Kidney epithelial cell (primary cell): ENCODE data around the gene ID2. TPM values are rescaled to one million over a fixed set of nuclear protein-coding genes. Genes with fewer than 3 reads are reported as not detected.
"Not testable (repeated sequence)": the region's sequence is repeated elsewhere in the genome, so short reads cannot be mapped to it uniquely, and the experiment has no call there.

Source experiments
- DNase-seq: peaks from one replicate; pipeline ENCODE4 v3.0.0-alpha.2; 2010; ENCODE audit warnings: low read depth
- H3K27me3 ChIP-seq: 2 replicates; pipeline ENCODE4 v1.6.0; 2011; ENCODE audit warnings: low read length; ENCODE audit not compliant: control insufficient read depth, insufficient read depth
- H3K36me3 ChIP-seq: 2 replicates; pipeline ENCODE4 v1.5.1; 2011; ENCODE audit warnings: low read length; ENCODE audit not compliant: control insufficient read depth, insufficient read depth
- H3K4me3 ChIP-seq: 2 replicates; pipeline ENCODE4 v1.5.1; 2011; ENCODE audit warnings: low read depth, mild to moderate bottlenecking, control low read depth, low read length
- CTCF ChIP-seq: IDR thresholded peaks from 2 replicates; pipeline ENCODE4 v1.5.1; 2011; ENCODE audit warnings: mild to moderate bottlenecking, moderate library complexity, low read length, control low read depth, inconsistent platforms; ENCODE audit not compliant: insufficient read depth, poor library complexity, severe bottlenecking
- total RNA-seq: library from RNA; depleted of rRNA; stranded (reverse); fragments of >200 nt; gene quantifications from 2 replicates; pipeline ENCODE4 v1.2.3, GENCODE V29; 2015

The ID2 gene
- total RNA-seq, 1 donor from 2014 or later, result 19.4 TPM

- DNase-seq, result no peak
- no peaks in the 10 kb centered on the region for H3K36me3 ChIP-seq
- no peak overlapping the region for H3K4me3 ChIP-seq
- H3K27me3 ChIP-seq, result no peaks in the 10 kb centered on the region
- TF ChIP-seq CTCF, result no peak
Measured at GRCh38 chr2:8720741-8721140, 38.9 kb downstream of the ID2 start.

DNA sequence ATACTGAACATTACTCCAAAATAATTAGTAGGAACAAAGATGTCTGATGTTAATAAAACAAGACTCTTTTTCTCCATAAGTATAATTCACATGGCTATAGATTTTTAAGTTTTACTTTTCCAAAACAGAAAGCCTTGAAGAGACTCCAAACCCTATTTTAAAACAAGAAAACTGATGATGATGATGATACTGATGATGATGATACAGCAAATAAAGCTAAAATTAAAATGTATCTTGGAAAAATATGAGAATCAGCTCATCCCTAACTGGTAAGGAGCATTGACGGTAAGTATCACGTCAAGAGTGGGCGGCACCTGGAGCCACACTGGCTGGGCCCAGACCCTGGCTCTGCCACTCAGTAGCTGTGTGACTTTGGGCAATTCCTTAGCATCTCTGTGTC is 39.6 kb downstream of the ID2 start:
- no peak for TF ChIP-seq CTCF
- H3K27me3 ChIP-seq, result no peaks in the 10 kb centered on the region
- H3K4me3 ChIP-seq, result no peak overlapping the region
- no peak for DNase-seq
- H3K36me3 ChIP-seq, result no peaks in the 10 kb centered on the region

DNA sequence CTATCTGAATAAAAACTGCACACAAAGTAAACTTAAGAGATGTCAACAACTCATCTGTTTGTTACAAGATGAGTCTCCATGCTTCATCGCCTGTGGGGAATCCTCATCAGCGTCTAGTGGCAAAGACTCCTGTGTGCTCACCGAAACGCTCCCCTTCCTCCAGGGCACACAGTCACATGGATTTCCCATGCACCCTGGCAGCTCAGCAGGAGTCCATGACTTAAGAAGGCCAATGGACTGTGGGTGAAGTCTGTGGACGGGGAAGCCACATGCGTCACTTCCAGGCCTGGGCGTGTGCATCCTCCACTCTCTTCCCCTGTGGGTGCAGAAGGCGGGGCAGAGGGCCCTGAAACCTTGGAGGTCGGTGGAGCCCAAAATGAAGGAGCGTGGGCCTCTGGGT is 41.1 kb downstream of the ID2 start:
- DNase-seq, result no peak
- Histone ChIP-seq H3K27me3 (no peaks in the 10 kb centered on the region), H3K36me3 (no peaks in the 10 kb centered on the region), H3K4me3 (no peak overlapping the region)
- TF ChIP-seq CTCF, result no peak

DNA sequence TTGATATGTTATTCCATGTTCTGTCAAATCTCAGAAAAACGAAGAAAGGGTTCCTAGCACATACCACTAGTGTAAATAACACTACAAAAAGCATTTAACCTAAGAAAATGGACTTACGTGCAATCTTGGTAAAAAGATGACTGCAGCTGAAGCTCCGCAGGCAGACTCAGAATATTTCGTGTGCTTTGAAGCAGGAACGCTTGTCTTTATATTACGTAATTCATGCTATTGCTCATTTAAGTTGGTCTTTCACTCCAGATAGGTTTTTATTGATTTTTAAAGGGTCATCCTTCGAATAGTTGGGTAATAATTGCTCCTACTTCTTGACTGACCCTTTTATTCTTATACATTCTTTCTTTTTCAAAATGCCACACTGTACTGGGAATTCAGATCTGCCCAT is 44.0 kb downstream of the ID2 start:
- Histone ChIP-seq H3K36me3 (no peaks in the 10 kb centered on the region), H3K4me3 (no peak overlapping the region), H3K27me3 (no peaks in the 10 kb centered on the region)
- TF ChIP-seq CTCF, result no peak
- DNase-seq, result no peak

DNA sequence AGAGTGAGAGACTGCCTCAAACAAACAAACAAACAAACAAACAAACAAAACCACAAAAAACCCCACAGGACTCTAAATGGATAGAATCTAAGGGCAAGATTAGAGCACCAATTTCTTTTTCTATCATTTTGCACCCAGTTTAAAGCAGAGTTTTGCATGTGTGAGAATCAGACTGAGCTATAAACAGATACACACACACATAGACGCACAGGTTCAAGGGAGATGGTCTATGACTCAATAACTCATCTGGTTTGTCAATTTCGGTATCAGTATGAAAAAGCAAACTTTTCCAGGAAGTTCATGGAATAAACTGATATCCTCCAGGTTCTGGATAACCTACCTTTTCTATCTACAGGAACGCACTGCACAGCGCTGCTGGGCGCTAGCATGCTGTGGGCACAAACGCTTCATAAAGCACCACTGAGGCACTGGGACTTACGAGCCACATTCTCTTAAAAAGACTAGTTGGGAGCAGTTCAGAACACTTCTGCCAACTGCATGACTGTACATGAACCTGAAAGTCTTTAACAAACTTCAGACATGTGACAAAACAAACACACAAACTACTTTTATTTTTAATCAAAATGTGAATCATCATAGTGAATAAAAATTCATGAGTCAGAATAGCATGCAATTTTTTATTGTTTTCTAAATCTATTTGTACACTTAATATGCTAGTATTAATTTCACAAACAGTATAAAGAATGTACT is 46.6 kb downstream of the ID2 start:
- Histone ChIP-seq H3K4me3 (no peak overlapping the region), H3K36me3 (peaks cover 1% of the 10 kb centered on the region), H3K27me3 (no peaks in the 10 kb centered on the region)
- no peak for TF ChIP-seq CTCF
- no peak for DNase-seq

DNA sequence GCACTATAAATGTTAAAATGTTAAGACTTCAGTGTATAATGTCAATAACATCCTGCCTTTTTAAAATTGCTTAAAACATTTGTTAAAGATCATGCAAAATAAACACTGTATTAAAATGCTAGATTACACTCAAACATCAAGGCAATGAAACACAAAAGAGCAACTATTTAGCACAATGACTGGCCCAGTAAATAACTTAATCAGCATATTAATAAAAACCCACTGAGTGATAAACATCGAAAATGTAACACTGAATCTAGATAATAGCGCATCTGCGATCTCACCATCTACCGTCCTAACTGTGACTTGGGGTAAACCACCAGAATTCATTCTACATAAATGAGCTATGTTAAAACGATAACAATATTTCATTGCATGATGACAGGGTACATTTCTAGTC is 47.2 kb downstream of the ID2 start:
- not testable (repeated sequence) for H3K27me3 ChIP-seq, H3K4me3 ChIP-seq, H3K36me3 ChIP-seq, DNase-seq
